Measurements from ENCODE around the gene CA11. TPM values are rescaled to one million over a fixed set of nuclear protein-coding genes. Genes with fewer than 3 reads are reported as not detected.

Gene CA11
- total and polyA plus RNA-seq, 4 donors = 0.88 to 13.0 (median 5.1) TPM

- H3K9me3 ChIP-seq (ENCODE audit: control insufficient read depth in 4 of 4, insufficient read depth in 3 of 4, low read length in 3 of 4) = no peaks in the 10 kb centered on the region
- no peak overlapping the region for H3K9ac ChIP-seq (ENCODE audit: insufficient read depth in 1 of 2, low read length in 2 of 2)
- peaks cover 0 to 15% (median 3%) of the 10 kb centered on the region in 4 donors for H3K36me3 ChIP-seq (ENCODE audit: control insufficient read depth in 4 of 4, insufficient read depth in 4 of 4, low read length in 4 of 4)
- H3K4me1 ChIP-seq (ENCODE audit: control insufficient read depth in 5 of 5, insufficient read depth in 5 of 5, low read length in 5 of 5) = peaks cover 3 to 28% (median 14%) of the 10 kb centered on the region in 5 donors
- no peak for ATAC-seq (ENCODE audit: insufficient read depth, low FRiP score)
- TF ChIP-seq CTCF (IDR thresholded peaks at IDR 0.05; ENCODE audit: control extremely low read depth, extremely low read depth) = no peak
- no peak overlapping the region for H3K4me3 ChIP-seq
- no peak for DNase-seq
- WGBS, 2 donors = 95% methylated on average over 22 of the region's 22 CpGs
- H3K27ac ChIP-seq (ENCODE audit: low read depth in 1 of 2, low read length in 1 of 2) = peak overlapping the region in 1 of 2 donors; percentile 79
- H3K27me3 ChIP-seq (ENCODE audit: control insufficient read depth in 3 of 3, insufficient read depth in 3 of 3, low read length in 2 of 3) = no peaks in the 10 kb centered on the region
Observed at GRCh38 chr19:48629297-48629598, 16.7 kb downstream of the CA11 start.

- WGBS, 2 donors = 81 to 83% methylated on average over 34 of the region's 34 CpGs
- DNase-seq (no peak), ATAC-seq (ENCODE audit: insufficient read depth, low FRiP score) (no peak)
- peaks cover 2 to 24% (median 9%) of the 10 kb centered on the region in 5 donors for H3K4me1 ChIP-seq (ENCODE audit: control insufficient read depth in 5 of 5, insufficient read depth in 5 of 5, low read length in 5 of 5)
- no peak overlapping the region for H3K9ac ChIP-seq (ENCODE audit: insufficient read depth in 1 of 2, low read length in 2 of 2)
- H3K27me3 ChIP-seq (ENCODE audit: control insufficient read depth in 3 of 3, insufficient read depth in 3 of 3, low read length in 2 of 3) = no peaks in the 10 kb centered on the region
- peak overlapping the region in 1 of 2 donors; percentile 12 for H3K27ac ChIP-seq (ENCODE audit: low read depth in 1 of 2, low read length in 1 of 2)
- H3K36me3 ChIP-seq (ENCODE audit: control insufficient read depth in 4 of 4, insufficient read depth in 4 of 4, low read length in 4 of 4) = peaks cover 0 to 15% (median 3%) of the 10 kb centered on the region in 4 donors
- no peaks in the 10 kb centered on the region for H3K9me3 ChIP-seq (ENCODE audit: control insufficient read depth in 4 of 4, insufficient read depth in 3 of 4, low read length in 3 of 4)
- TF ChIP-seq CTCF (IDR thresholded peaks at IDR 0.05; ENCODE audit: control extremely low read depth, extremely low read depth) = no peak
- H3K4me3 ChIP-seq = no peak overlapping the region
Observed at GRCh38 chr19:48628486-48629296, 17.3 kb downstream of the CA11 start.

- Histone ChIP-seq H3K27me3 (ENCODE audit: control insufficient read depth in 3 of 3, insufficient read depth in 3 of 3, low read length in 2 of 3) (no peaks in the 10 kb centered on the region), H3K4me1 (ENCODE audit: control insufficient read depth in 5 of 5, insufficient read depth in 5 of 5, low read length in 5 of 5) (peaks cover 3 to 32% (median 9%) of the 10 kb centered on the region in 5 donors), H3K36me3 (ENCODE audit: control insufficient read depth in 4 of 4, insufficient read depth in 4 of 4, low read length in 4 of 4) (peaks cover 0 to 15% (median 3%) of the 10 kb centered on the region in 4 donors), H3K27ac (ENCODE audit: low read depth in 1 of 2, low read length in 1 of 2) (no peak overlapping the region), H3K4me3 (no peak overlapping the region), H3K9me3 (ENCODE audit: control insufficient read depth in 4 of 4, insufficient read depth in 3 of 4, low read length in 3 of 4) (no peaks in the 10 kb centered on the region), H3K9ac (ENCODE audit: insufficient read depth in 1 of 2, low read length in 2 of 2) (no peak overlapping the region)
- WGBS, 2 donors = 91 to 94% methylated on average over 17 of the region's 17 CpGs
- no peak for TF ChIP-seq CTCF (IDR thresholded peaks at IDR 0.05; ENCODE audit: control extremely low read depth, extremely low read depth)
- no peak for ATAC-seq (ENCODE audit: insufficient read depth, low FRiP score)
- no peak for DNase-seq
Observed at GRCh38 chr19:48627865-48628314, 18.1 kb downstream of the CA11 start.
